Adipocyte (in vitro differentiated cells): ENCODE data around the gene SIK2.

Experiments used
- DNase-seq: peaks from one replicate; pipeline ENCODE4 v3.0.0-alpha.2; 2015; ENCODE audit warnings: low read depth
- H3K27me3 ChIP-seq: replicated peaks from 2 replicates; pipeline ENCODE4 v1.7.0; 2013; ENCODE audit warnings: mild to moderate bottlenecking, low read length, moderate library complexity; ENCODE audit not compliant: control insufficient read depth, insufficient read depth
- H3K36me3 ChIP-seq: 2 replicates; pipeline ENCODE4 v1.7.0; 2013; ENCODE audit warnings: low read length, mild to moderate bottlenecking, moderate library complexity; ENCODE audit not compliant: control insufficient read depth, insufficient read depth, severe bottlenecking
- H3K4me1 ChIP-seq: 2 replicates; pipeline ENCODE4 v1.7.0; 2013; ENCODE audit warnings: mild to moderate bottlenecking, low read length, moderate library complexity; ENCODE audit not compliant: control insufficient read depth, insufficient read depth
- H3K4me3 ChIP-seq: 2 replicates; pipeline ENCODE4 v1.7.0; 2013; ENCODE audit warnings: mild to moderate bottlenecking, low read length, moderate library complexity
- H3K9ac ChIP-seq: 2 replicates; pipeline ENCODE4 v1.7.0; 2013; ENCODE audit warnings: mild to moderate bottlenecking, low read length, moderate library complexity
- H3K9me3 ChIP-seq: 2 replicates; pipeline ENCODE4 v1.7.0; 2013; ENCODE audit warnings: mild to moderate bottlenecking, low read length, moderate library complexity; ENCODE audit not compliant: control insufficient read depth

SIK2 gene

GRCh38 chr11:111683806-111684205 is 81.6 kb downstream of the SIK2 start:
- Histone ChIP-seq H3K36me3 (peaks cover 58% of the 10 kb centered on the region), H3K9ac (no peak overlapping the region)

GRCh38 chr11:111684251-111684650 is 82.0 kb downstream of the SIK2 start:
- Histone ChIP-seq H3K9ac (no peak overlapping the region), H3K4me3 (no peak overlapping the region), H3K9me3 (no peaks in the 10 kb centered on the region), H3K27me3 (no peaks in the 10 kb centered on the region), H3K36me3 (peaks cover 61% of the 10 kb centered on the region), H3K4me1 (peaks cover 6% of the 10 kb centered on the region)
- no peak for DNase-seq

More at GRCh38 chr11:111683806-111684205, 81.6 kb downstream of the SIK2 start:
- no peak overlapping the region for H3K4me3 ChIP-seq
- H3K27me3 ChIP-seq, result no peaks in the 10 kb centered on the region
- DNase-seq, result no peak
- H3K9me3 ChIP-seq, result no peaks in the 10 kb centered on the region
- H3K4me1 ChIP-seq, result peaks cover 6% of the 10 kb centered on the region

DNA sequence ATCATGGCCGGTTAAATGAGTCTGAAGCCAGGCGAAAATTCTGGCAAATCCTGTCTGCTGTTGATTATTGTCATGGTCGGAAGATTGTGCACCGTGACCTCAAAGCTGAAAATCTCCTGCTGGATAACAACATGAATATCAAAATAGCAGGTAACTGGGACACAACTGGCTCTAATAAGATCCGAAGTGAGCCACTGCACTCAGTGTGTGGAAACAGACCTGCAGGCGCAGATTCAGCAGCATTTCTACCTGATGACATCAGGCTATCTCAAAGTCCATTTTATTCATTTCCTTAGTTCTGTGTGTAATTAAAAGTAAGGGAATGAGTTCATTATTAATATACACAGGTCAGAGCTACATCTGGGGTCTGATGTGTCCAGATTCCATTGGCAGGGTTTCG is 85.8 kb downstream of the SIK2 start:
- Histone ChIP-seq H3K4me3 (no peak overlapping the region), H3K4me1 (peaks cover 6% of the 10 kb centered on the region), H3K27me3 (no peaks in the 10 kb centered on the region), H3K36me3 (peaks cover 74% of the 10 kb centered on the region), H3K9me3 (no peaks in the 10 kb centered on the region), H3K9ac (no peak overlapping the region)
- DNase-seq, result no peak

- Histone ChIP-seq H3K9ac (no peak overlapping the region), H3K36me3 (peaks cover 63% of the 10 kb centered on the region), H3K4me1 (peaks cover 22% of the 10 kb centered on the region), H3K27me3 (no peaks in the 10 kb centered on the region), H3K9me3 (no peaks in the 10 kb centered on the region), H3K4me3 (no peak overlapping the region)
- no peak for DNase-seq
Observed at GRCh38 chr11:111691176-111691575, 88.9 kb downstream of the SIK2 start.

GRCh38 chr11:111691741-111692140 is 89.5 kb downstream of the SIK2 start:
- no peak for DNase-seq
- Histone ChIP-seq H3K36me3 (peaks cover 60% of the 10 kb centered on the region), H3K4me1 (peaks cover 27% of the 10 kb centered on the region)

GRCh38 chr11:111693224-111693937 is 91.1 kb downstream of the SIK2 start:
- H3K27me3 ChIP-seq, result no peaks in the 10 kb centered on the region
- no peak for DNase-seq
- H3K36me3 ChIP-seq, result peaks cover 53% of the 10 kb centered on the region
- no peak overlapping the region for H3K4me3 ChIP-seq
- H3K4me1 ChIP-seq, result peaks cover 42% of the 10 kb centered on the region
- no peaks in the 10 kb centered on the region for H3K9me3 ChIP-seq
- no peak overlapping the region for H3K9ac ChIP-seq

More at GRCh38 chr11:111691741-111692140, 89.5 kb downstream of the SIK2 start:
- no peaks in the 10 kb centered on the region for H3K27me3 ChIP-seq
- H3K4me3 ChIP-seq, result no peak overlapping the region
- H3K9ac ChIP-seq, result no peak overlapping the region
- no peaks in the 10 kb centered on the region for H3K9me3 ChIP-seq

GRCh38 chr11:111694851-111695250 is 92.6 kb downstream of the SIK2 start:
- Histone ChIP-seq H3K9ac (no peak overlapping the region), H3K9me3 (no peaks in the 10 kb centered on the region), H3K27me3 (no peaks in the 10 kb centered on the region), H3K4me1 (peaks cover 56% of the 10 kb centered on the region), H3K4me3 (no peak overlapping the region), H3K36me3 (peaks cover 43% of the 10 kb centered on the region)
- peak; percentile 75 for DNase-seq

DNA sequence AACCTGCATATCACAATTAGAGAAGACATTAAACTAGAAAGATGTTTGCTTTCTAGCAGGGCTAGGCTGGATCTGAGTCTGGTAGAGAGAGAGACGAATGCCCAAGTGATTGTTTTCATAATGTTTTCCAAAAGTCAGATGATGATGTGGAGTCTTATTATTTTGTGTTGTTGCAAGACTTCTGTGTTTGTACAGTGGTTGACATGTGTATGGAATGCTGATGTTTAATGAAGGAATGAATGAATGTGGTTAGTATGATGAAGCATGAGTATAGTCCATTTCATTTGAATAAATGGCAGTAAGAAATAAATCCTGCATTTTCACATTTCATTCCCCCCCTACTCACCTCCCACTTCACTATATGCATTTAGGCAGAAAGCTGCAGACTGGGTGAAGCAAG is 94.3 kb downstream of the SIK2 start:
- no peak overlapping the region for H3K9ac ChIP-seq
- H3K4me1 ChIP-seq, result peaks cover 59% of the 10 kb centered on the region
- H3K9me3 ChIP-seq, result no peaks in the 10 kb centered on the region
- H3K36me3 ChIP-seq, result peaks cover 41% of the 10 kb centered on the region
- peak; percentile 77 for DNase-seq
- H3K27me3 ChIP-seq, result no peaks in the 10 kb centered on the region
- H3K4me3 ChIP-seq, result no peak overlapping the region

GRCh38 chr11:111697933-111698371 is 95.7 kb downstream of the SIK2 start:
- Histone ChIP-seq H3K4me3 (no peak overlapping the region), H3K36me3 (peaks cover 51% of the 10 kb centered on the region), H3K9me3 (no peaks in the 10 kb centered on the region), H3K27me3 (no peaks in the 10 kb centered on the region), H3K9ac (no peak overlapping the region), H3K4me1 (peaks cover 59% of the 10 kb centered on the region)
- no peak for DNase-seq

DNA sequence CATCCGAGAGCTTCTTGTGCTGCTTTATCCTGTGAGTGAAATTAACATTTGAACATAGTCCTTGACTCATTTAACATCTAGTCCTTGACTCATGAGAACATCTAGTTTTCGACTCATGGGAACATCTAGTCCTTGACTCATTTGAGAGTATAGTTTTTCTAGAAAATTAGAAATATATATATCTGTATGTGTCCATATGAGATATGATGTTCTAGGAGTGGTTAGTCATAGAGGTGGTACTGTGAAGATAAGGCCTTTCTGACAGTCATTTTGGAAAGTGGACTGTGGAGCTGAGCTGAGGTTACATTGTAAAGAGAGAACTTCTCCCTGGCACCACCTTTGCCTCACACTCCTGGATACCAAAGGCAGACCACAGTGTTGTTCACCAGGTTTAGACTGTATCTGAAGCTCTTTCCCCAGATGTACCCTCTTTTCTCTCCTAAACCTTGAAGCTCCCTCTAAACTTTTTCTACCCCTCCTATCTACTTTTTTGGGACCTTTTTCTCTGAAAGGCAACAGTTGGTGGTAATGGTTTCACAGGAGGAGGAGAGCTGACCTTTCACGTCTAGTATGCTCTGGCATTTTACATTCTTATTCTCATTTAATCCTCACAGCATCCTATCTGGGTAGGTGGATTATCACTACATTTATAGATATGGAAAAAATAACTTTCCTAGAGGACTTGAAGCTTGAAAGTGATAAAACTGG is 96.8 kb downstream of the SIK2 start:
- Histone ChIP-seq H3K9ac (no peak overlapping the region), H3K4me3 (no peak overlapping the region), H3K9me3 (no peaks in the 10 kb centered on the region), H3K4me1 (peaks cover 58% of the 10 kb centered on the region), H3K36me3 (peaks cover 56% of the 10 kb centered on the region), H3K27me3 (no peaks in the 10 kb centered on the region)
- DNase-seq, result peak; percentile 25

GRCh38 chr11:111699579-111700156 is 97.4 kb downstream of the SIK2 start:
- Histone ChIP-seq H3K4me1 (peaks cover 51% of the 10 kb centered on the region), H3K27me3 (no peaks in the 10 kb centered on the region), H3K9ac (no peak overlapping the region), H3K9me3 (no peaks in the 10 kb centered on the region), H3K36me3 (peaks cover 61% of the 10 kb centered on the region), H3K4me3 (no peak overlapping the region)
- DNase-seq, result no peak
